Neural progenitor cell (in vitro differentiated cells): Measurements from ENCODE around the gene ADARB2.

Experiments
- CTCF ChIP-seq: fragments of 200-600 bp; sonication (generic); IDR thresholded peaks from 2 replicates; pipeline ENCODE4 v1.5.1; 2017; ENCODE audit warnings: antibody characterized with exemption, mild to moderate bottlenecking
- EZH2 ChIP-seq: fragments of 200-600 bp; sonication (generic); IDR thresholded peaks from 2 replicates; pipeline ENCODE4 v1.6.1; 2017; ENCODE audit warnings: antibody characterized with exemption, mild to moderate bottlenecking, moderate library complexity
- EZH2phosphoT487 ChIP-seq: fragments of 200-600 bp; sonication (generic); IDR thresholded peaks from 2 replicates; pipeline ENCODE4 v1.6.1; 2017; ENCODE audit warnings: antibody characterized with exemption

- no peak for TF ChIP-seq CTCF
- no peak for TF ChIP-seq EZH2phosphoT487
- no peak for TF ChIP-seq EZH2
Observed at GRCh38 chr10:1211844-1212570, 525.3 kb downstream of the ADARB2 start.
